ENCODE data around the gene NFE2L3.
"Not testable (repeated sequence)": the region's sequence is repeated elsewhere in the genome, so short reads cannot be mapped to it uniquely, and the experiment has no call there.

- TF ChIP-seq CTCF (IDR thresholded peaks at IDR 0.05; ENCODE audit: borderline replicate concordance, extremely low read depth, low read length, poor library complexity, severe bottlenecking); EZH2 (IDR thresholded peaks at IDR 0.05; ENCODE audit: borderline replicate concordance, low read depth, low read length, severe bottlenecking): not testable (repeated sequence)
These were observed 813 bp downstream of the NFE2L3 start for GRCh38 chr7:26152782-26153240.

Measured in DND-41 (cell line).